OCI-LY7 (cell line): ENCODE results near the gene HCN4. TPM values are rescaled to one million over a fixed set of nuclear protein-coding genes. Genes with fewer than 3 reads are reported as not detected.

Source experiments
- BruUV-seq: library from RNA; stranded (reverse); fragments of 400-500 nt; replicated peaks from 2 replicates; lab custom pipeline; 2021; lab: Mats Ljungman, UMichigan
- CTCF ChIA-PET: fragments of 300-600 bp; sonication (Branson Sonifier 250); formaldehyde crosslinking; loops from one replicate; lab custom pipeline; 2022; ENCODE audit warnings: antibody characterized with exemption; ENCODE audit not compliant: unreplicated experiment; lab: Charles Lee
- POLR2A ChIA-PET: fragments of 300-600 bp; sonication (Branson Sonifier 250); formaldehyde crosslinking; loops from one replicate; lab custom pipeline; 2022; ENCODE audit warnings: antibody characterized with exemption; lab: Charles Lee
- DNase-seq: peaks from one replicate; pipeline ENCODE4 v3.0.0-alpha.2; 2015; ENCODE audit warnings: low spot score
- H2AFZ ChIP-seq: fragments of 200-600 bp; sonication (generic), shearing (Covaris generic); 2 replicates; pipeline ENCODE4 v1.6.1; 2014; ENCODE audit warnings: mild to moderate bottlenecking, antibody characterized with exemption, low read length, moderate library complexity
- H3K27ac ChIP-seq: fragments of 200-600 bp; sonication (generic); 2 replicates; pipeline ENCODE4 v1.5.1; 2014; ENCODE audit warnings: mixed run types, low read depth, mild to moderate bottlenecking, moderate library complexity, low read length, inconsistent platforms; ENCODE audit not compliant: poor library complexity, severe bottlenecking
- H3K36me3 ChIP-seq: fragments of 200-600 bp; sonication (generic); 2 replicates; pipeline ENCODE4 v1.6.1; 2014; ENCODE audit warnings: mild to moderate bottlenecking, antibody characterized with exemption, low read length, moderate library complexity, mixed read lengths; ENCODE audit not compliant: insufficient read depth
- H3K4me1 ChIP-seq: fragments of 200-600 bp; sonication (generic); 2 replicates; pipeline ENCODE4 v1.5.1; 2014; ENCODE audit warnings: mild to moderate bottlenecking, low read length; ENCODE audit not compliant: insufficient read depth, poor library complexity, severe bottlenecking
- H3K4me2 ChIP-seq: fragments of 200-600 bp; sonication (generic); 2 replicates; pipeline ENCODE4 v1.6.1; 2014; ENCODE audit warnings: mild to moderate bottlenecking, low read length
- H3K4me3 ChIP-seq: fragments of 200-600 bp; sonication (generic); 2 replicates; pipeline ENCODE4 v1.5.1; 2014; ENCODE audit warnings: mild to moderate bottlenecking, low read depth, low read length; ENCODE audit not compliant: poor library complexity, severe bottlenecking
- H3K79me2 ChIP-seq: fragments of 200-600 bp; sonication (generic); 2 replicates; pipeline ENCODE4 v1.6.1; 2016; ENCODE audit warnings: low read depth, mild to moderate bottlenecking, low read length, moderate library complexity, mixed read lengths; ENCODE audit not compliant: insufficient read depth
- H3K9me2 ChIP-seq: fragments of 200-600 bp; sonication (generic); 2 replicates; pipeline ENCODE4 v1.6.1; 2016; ENCODE audit warnings: mild to moderate bottlenecking, low read length, mixed read lengths; ENCODE audit not compliant: insufficient read depth
- H3K9me3 ChIP-seq: fragments of 200-600 bp; sonication (generic); 2 replicates; pipeline ENCODE4 v1.6.1; 2014; ENCODE audit warnings: mild to moderate bottlenecking, mixed run types, low read length, mixed read lengths
- H4K20me1 ChIP-seq: fragments of 200-600 bp; sonication (generic); 2 replicates; pipeline ENCODE4 v1.6.1; 2014; ENCODE audit warnings: mild to moderate bottlenecking, antibody characterized with exemption, low read length, moderate library complexity, mixed read lengths; ENCODE audit not compliant: insufficient read depth
- EZH2phosphoT487 ChIP-seq: fragments of 200-600 bp; sonication (generic); IDR thresholded peaks from 2 replicates; pipeline ENCODE4 v1.6.1; 2018; ENCODE audit warnings: low read depth, borderline replicate concordance, mild to moderate bottlenecking, mixed run types, antibody characterized with exemption, low read length, moderate library complexity, mixed read lengths
- intact Hi-C: fragments of 100-400 bp; cut with micrococcal nuclease; formaldehyde crosslinking; loops from one replicate; pipeline ENCODE4 v1.10.0; 2022; ENCODE audit not compliant: unreplicated experiment
- total RNA-seq, 2 experiments: library from RNA; depleted of rRNA in 1 of 2; stranded (reverse); fragments of >200 nt in 1 of 2; shearing (Covaris generic) in 1 of 2; gene quantifications; 2 replicates each; pipeline ENCODE4 v1.2.3, GENCODE V29; 2014 to 2022
- TF ChIP-seq, protein P1 (sequence below): fragments of 200-600 bp; sonication (generic); conservative IDR thresholded peaks from 2 replicates; pipeline ENCODE4 v1.5.1; 2014; ENCODE audit warnings: mild to moderate bottlenecking, antibody characterized with exemption, low read length, moderate library complexity, mixed read lengths

Gene HCN4
- total RNA-seq, 2 experiments from 2014 or later = not detected

DNA sequence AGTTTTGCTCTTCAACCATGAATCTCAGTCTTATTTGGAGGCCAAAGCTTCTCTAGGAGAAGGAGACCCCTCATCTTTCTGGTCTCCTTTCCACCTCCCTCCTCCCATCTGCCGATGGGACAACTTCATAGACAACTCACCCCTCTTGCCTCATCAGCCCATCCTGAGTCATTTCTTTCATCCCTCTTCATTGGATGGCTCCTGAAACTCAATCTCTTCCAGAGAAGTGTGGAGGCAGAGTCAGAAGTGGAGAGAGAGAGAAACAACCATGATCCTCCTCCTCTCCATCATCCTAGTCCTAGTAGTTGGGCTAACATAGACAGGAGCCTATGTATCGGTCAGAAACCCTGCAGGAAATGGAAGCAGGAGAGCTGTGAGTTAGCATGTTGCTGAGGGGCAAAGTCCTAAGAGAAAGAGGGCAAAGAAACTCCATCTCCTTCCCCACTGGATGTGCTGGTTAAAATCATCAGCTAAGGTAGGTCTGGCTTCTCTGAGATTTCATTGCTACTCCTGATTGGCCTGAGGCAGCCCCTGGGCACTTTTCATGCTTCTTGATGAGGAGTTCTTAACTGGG, 21.3 kb upstream of the HCN4 start:
- H3K9me3 ChIP-seq = no peaks in the 10 kb centered on the region
- TF ChIP-seq EZH2phosphoT487 = no peak
- TF ChIP-seq, protein P1, sequence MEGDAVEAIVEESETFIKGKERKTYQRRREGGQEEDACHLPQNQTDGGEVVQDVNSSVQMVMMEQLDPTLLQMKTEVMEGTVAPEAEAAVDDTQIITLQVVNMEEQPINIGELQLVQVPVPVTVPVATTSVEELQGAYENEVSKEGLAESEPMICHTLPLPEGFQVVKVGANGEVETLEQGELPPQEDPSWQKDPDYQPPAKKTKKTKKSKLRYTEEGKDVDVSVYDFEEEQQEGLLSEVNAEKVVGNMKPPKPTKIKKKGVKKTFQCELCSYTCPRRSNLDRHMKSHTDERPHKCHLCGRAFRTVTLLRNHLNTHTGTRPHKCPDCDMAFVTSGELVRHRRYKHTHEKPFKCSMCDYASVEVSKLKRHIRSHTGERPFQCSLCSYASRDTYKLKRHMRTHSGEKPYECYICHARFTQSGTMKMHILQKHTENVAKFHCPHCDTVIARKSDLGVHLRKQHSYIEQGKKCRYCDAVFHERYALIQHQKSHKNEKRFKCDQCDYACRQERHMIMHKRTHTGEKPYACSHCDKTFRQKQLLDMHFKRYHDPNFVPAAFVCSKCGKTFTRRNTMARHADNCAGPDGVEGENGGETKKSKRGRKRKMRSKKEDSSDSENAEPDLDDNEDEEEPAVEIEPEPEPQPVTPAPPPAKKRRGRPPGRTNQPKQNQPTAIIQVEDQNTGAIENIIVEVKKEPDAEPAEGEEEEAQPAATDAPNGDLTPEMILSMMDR = no peak
- no peaks in the 10 kb centered on the region for H3K79me2 ChIP-seq
- H3K4me1 ChIP-seq = no peaks in the 10 kb centered on the region
- no peak overlapping the region for H3K4me2 ChIP-seq
- no TSS peak for BruUV-seq
- no peak for DNase-seq
- no peaks in the 10 kb centered on the region for H3K9me2 ChIP-seq
- intact Hi-C loops = no loop called here
- H3K36me3 ChIP-seq = no peaks in the 10 kb centered on the region
- POLR2A ChIA-PET = no interaction called here
- H2AFZ ChIP-seq = no peak overlapping the region
- no peaks in the 10 kb centered on the region for H4K20me1 ChIP-seq
- no peak overlapping the region for H3K4me3 ChIP-seq
- H3K27ac ChIP-seq = no peak overlapping the region
- CTCF ChIA-PET = no interaction called here

DNA sequence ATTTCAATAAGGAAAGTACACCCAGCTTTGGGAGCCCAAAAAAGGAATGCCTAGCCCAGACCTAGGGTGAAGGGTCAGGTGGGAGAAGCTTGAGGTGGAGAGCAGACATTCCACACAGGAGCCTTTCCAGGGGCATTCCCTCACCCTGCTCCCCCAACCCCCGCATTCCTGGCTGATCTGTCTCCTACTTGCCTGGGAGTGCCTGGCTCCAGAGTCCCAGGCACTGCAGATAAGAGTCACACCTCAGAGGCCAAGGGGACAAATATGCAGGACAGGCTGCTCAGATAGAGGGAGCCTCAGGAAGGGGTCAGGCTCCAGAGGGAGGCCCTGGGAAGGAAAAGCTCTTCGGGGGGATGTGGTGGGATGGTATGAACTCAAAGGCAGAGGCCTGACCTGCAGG, 20.8 kb upstream of the HCN4 start:
- Histone ChIP-seq H3K9me3 (no peaks in the 10 kb centered on the region), H4K20me1 (no peaks in the 10 kb centered on the region), H3K79me2 (no peaks in the 10 kb centered on the region), H3K4me2 (no peak overlapping the region), H3K27ac (no peak overlapping the region), H3K4me3 (no peak overlapping the region), H2AFZ (no peak overlapping the region), H3K4me1 (no peaks in the 10 kb centered on the region), H3K36me3 (no peaks in the 10 kb centered on the region), H3K9me2 (no peaks in the 10 kb centered on the region)
- intact Hi-C loops = no loop called here
- TF ChIP-seq EZH2phosphoT487 = no peak
- TF ChIP-seq, protein P1 = no peak
- CTCF ChIA-PET = no interaction called here
- no peak for DNase-seq
- POLR2A ChIA-PET = no interaction called here
- BruUV-seq = no TSS peak

DNA sequence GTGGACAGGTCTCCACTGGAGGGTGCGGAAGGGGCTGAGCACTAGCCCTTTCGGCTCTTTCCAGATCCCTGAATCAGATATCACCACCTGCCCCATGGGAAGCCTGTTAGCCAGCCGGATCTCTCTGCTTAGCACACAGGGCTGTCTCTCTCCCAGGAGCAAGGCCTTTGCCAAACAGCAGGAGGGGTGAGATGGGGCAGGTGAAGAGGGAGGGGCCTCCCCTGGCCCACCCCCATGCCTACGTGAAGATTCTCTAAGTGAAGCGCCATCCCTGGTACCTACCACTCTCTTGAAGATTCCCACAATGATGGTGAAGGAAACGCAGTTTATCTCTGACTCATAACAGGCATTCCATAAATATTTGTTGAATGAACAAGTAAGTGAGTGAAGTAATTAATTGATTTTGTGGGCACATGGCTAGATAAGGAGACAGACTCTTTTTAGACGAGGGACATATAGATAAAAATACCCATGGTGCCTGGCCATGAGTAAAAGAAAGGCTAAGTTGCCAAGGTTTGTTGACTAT, 19.6 kb upstream of the HCN4 start:
- Histone ChIP-seq H3K27ac (no peak overlapping the region), H3K4me2 (no peak overlapping the region), H4K20me1 (no peaks in the 10 kb centered on the region), H3K79me2 (no peaks in the 10 kb centered on the region), H3K4me1 (no peaks in the 10 kb centered on the region), H2AFZ (no peak overlapping the region), H3K36me3 (no peaks in the 10 kb centered on the region), H3K9me3 (no peaks in the 10 kb centered on the region), H3K9me2 (no peaks in the 10 kb centered on the region), H3K4me3 (no peak overlapping the region)
- no peak for TF ChIP-seq EZH2phosphoT487
- TF ChIP-seq, protein P1 = no peak
- BruUV-seq = no TSS peak
- POLR2A ChIA-PET = no interaction called here
- CTCF ChIA-PET = no interaction called here
- intact Hi-C loops = no loop called here
- DNase-seq = no peak
